Measurements from ENCODE around the gene PDXP.

The PDXP gene

DNA sequence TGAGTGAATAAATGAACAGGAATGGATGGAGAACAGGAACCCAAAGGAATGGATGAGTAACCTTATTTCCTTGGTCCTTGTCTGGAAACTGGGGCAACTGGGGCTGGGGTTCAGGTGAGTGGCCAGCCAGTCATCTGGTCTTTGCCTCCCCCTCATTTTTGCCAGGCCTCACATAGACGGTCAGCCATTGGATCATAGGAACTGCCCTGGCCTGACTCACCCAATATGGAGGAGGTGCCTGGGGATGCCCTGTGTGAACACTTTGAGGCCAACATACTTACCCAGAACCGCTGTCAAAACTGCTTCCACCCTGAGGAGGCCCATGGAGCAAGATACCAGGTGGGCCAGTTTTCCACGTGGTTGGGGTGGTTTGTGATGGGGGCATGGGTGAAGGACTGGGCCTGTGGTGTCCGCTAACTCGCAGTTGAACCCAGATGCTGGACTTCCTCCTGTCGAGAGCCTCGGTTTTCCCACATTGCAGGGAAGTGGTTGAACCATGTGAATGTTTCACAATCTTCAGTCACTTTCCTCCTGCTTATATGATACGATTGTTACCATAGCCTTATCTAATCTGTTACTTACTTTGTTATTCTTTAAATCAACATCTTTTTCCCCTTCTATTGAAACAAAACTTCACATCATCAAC, 42.7 kb downstream of the PDXP start:
- TF ChIP-seq ZNF274 (IDR thresholded peaks at IDR 0.05; ENCODE audit: low read depth, low read length) = no peak
- H3K4me3 ChIP-seq (ENCODE audit: low read length) = no peak overlapping the region

DNA sequence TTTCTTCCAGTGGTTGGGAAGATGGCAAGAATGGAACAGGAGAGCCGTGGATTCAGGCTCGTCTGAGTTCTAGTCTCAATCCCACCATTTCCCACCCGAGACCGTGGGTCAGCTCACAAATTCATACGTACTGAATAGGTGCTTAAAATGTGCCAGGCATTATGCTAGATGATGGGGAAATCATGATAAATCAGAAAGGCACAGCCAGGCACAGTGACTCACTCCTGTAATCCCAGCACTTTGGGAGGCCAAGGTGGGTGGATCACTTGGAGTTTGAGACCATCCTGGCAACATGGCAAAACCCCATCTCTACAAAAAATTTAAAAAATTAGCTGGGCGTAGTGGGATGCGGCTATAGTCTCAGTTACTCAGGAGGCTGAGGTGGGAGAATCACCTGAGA, 45.4 kb downstream of the PDXP start:
- no peak for TF ChIP-seq ZNF274 (IDR thresholded peaks at IDR 0.05; ENCODE audit: low read depth, low read length)
- H3K4me3 ChIP-seq (ENCODE audit: low read length) = no peak overlapping the region

DNA sequence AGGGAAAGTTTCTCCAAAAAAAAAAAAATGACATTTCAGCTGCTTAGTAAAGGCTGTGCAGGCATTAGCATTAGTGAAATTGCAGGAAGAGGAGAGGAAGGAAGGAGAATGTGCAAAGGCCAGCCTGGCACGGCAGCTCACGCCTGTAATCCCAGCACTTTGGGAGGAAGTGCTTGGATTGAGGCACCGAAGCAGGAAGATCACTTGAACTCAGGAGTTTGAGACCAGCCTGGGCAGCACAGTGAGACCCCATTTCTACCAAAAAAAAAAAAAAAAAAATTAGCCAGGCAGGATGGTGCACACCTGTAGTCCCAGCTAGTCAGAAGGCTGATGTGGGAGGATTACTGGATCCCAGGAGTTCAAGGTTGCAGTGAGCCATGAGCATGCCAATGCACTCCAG, 46.1 kb downstream of the PDXP start:
- H3K4me3 ChIP-seq (ENCODE audit: low read length) = no peak overlapping the region
- no peak for TF ChIP-seq ZNF274 (IDR thresholded peaks at IDR 0.05; ENCODE audit: low read depth, low read length)

DNA sequence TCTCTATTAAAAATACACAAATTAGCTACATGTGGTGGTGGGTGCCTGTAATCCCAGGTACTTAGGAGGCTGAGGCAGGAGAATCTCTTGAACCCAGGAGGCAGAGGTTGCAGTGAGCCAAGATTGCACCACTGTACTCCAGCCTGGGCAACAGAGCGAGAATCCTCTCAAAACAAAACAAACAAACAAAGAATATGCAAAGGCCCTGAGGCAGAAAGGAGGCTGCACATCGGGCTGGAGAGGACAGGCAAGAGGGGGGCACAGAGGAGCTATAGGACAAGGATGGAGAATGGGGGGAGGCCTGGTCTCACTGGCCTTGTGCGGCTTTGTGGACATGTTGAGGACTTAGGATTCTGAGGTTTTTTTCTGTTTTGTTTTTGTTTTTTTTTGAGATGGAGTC, 46.7 kb downstream of the PDXP start:
- H3K4me3 ChIP-seq (ENCODE audit: low read length) = no peak overlapping the region
- no peak for TF ChIP-seq ZNF274 (IDR thresholded peaks at IDR 0.05; ENCODE audit: low read depth, low read length)

DNA sequence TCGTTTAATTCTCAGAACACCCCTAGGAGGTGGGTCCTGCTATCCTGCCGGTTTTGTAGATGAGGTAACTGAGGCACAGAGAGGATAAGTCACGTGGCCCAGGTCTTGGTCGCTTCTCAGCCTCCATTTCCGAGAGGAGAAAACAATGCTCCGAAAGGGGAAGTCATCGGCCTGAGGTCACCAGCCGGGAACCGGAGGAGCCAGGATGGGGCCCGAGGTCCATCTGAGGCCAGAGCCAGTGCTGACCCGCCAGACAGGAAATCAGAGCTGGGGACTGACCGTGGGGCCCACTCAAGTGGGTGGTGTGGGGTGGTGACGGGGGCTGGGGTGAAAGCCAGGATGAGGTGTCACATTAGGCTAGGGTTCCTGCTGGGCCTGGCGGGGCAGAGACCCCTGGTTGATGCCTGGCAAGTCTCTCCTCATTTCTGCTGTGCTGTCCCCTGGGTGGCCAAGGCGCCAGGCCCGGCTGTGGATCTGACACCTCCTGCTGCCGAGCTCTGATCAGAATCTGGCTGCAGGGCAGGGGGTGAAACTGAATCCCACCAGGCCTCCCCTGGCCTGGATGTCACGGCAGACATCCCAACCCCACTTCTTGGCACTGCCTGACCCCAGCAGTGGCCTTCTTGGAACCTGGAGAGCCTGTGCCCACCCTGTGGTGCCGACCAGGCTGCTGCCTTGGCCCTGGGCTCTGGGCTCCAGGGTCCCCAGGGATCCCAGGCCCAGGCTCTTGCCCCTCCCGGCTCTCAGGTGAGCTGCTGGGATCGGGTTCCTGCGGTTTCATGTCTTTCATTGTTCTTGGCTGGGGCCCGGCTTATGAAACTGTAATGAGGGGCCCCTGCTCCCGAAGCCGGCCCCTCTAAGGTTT, 50.3 kb downstream of the PDXP start:
- no peak overlapping the region for H3K4me3 ChIP-seq (ENCODE audit: low read length)
- TF ChIP-seq ZNF274 (IDR thresholded peaks at IDR 0.05; ENCODE audit: low read depth, low read length) = no peak

DNA sequence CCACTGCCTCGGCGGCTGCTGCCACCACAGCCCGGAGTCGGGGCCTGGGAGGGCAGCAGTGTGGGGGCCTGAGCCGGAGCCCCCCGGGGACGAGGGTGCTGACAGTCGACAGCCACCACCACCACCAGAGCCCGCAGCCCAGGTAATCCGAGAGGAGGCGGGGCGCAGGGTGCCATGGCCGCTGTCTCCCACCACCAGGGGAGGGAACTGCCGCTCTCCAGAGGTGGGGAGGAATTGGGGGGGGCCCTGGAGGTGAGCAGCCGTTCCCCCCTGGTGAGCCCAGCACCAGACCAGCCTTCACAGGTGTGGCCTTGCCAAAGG, 50.9 kb downstream of the PDXP start:
- no peak for TF ChIP-seq ZNF274 (IDR thresholded peaks at IDR 0.05; ENCODE audit: low read depth, low read length)
- no peak overlapping the region for H3K4me3 ChIP-seq (ENCODE audit: low read length)

DNA sequence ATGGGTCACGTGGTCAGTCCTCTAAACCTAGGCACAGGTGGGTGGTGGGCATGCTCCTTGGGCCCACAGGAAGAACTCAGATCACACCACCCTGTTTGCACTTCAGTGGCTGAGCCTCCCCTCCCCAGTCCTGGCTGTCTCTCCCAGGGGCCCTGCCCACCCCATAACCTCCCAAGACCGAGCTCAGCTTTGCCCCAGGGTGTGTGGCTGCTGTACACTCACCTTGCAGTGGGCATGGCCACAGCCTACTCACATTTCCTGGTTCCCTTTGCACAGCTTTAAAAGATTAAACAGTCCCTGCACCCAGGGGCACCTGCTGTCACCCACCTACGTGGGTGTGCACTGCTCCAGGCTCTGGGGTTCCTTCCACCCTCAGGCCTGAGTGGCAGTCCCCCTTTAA, 52.2 kb downstream of the PDXP start:
- H3K4me3 ChIP-seq (ENCODE audit: low read length) = no peak overlapping the region
- TF ChIP-seq ZNF274 (IDR thresholded peaks at IDR 0.05; ENCODE audit: low read depth, low read length) = no peak

DNA sequence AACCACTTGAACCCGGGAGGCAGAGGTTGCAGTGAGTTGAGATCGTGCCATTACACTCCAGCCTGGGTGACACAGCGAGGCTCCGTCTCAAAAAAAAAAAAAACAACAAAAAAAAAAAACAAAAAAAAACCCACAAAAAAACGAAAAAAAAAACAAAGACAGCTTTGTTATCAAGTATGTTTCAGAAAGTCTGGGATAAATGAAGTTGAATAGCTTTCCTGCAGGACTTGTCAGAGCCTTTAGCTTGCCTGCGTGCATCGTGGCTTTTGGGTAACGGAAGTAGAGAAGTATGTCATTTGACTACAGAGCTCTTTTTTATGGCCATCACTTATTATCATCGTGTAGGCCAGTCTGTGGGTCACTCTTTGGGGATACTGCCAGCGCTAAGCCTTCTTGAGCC, 53.0 kb downstream of the PDXP start:
- TF ChIP-seq ZNF274 (IDR thresholded peaks at IDR 0.05; ENCODE audit: low read depth, low read length) = no peak
- H3K4me3 ChIP-seq (ENCODE audit: low read length) = no peak overlapping the region

DNA sequence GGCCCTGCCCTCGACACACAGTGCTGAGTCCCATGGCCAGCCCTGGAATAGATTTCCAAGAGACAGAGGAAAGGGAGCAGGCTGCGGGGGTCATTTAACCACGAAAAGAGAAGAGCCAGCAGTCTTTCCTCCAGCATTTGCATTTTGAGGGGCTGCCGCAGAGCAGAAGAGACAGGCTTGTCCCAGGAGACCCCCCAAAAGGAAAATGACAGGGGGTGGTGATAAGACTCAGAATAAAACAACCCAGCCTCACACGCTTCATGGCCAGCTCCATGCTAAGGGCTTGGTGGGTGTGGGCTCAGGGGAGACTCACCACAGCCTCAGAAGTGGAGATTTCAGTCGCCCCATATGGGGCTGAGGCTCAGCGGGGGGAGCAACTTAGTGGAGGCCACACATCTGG, 55.2 kb downstream of the PDXP start:
- no peak for TF ChIP-seq ZNF274 (IDR thresholded peaks at IDR 0.05; ENCODE audit: low read depth, low read length)
- no peak overlapping the region for H3K4me3 ChIP-seq (ENCODE audit: low read length)

DNA sequence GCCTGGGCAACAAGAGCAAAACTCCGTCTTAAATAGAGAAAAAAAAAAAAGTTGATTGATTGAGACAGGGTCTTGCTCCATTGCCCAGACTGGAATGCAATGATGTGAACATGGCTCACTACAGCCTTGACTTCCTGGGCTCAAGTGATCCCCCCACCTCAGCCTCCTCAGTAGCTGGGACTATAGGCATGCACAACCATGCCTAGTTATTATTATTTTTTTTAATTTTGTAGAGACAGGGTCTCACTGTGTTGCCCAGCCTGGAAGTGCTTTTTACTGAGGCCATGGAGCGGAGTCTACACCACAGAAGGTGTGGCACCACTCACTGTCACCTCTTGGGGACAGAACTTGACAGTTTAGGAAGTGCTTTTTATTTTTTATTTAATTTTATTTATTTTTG, 56.1 kb downstream of the PDXP start:
- no peak for TF ChIP-seq ZNF274 (IDR thresholded peaks at IDR 0.05; ENCODE audit: low read depth, low read length)
- H3K4me3 ChIP-seq (ENCODE audit: low read length) = no peak overlapping the region

DNA sequence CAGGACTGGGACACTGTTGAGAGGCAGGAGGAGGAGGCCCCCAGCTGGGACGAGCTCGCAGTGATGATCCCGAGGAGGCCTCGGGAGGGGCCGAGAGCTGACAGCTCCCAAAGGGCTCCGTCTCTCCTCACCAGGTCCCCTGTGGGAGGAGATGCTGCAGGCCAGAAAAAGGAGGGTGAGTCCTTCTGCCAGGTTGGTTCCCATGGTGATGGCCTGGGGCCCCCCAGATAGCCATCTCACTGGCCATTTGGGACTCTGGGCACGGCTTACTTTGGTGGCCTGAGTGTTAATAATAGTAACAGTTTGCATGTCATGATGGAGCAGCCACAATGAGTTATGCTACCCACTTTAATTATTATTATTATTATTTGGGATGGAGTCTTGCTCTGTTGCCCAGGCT, 57.2 kb downstream of the PDXP start:
- H3K4me3 ChIP-seq (ENCODE audit: low read length) = no peak overlapping the region
- TF ChIP-seq ZNF274 (IDR thresholded peaks at IDR 0.05; ENCODE audit: low read depth, low read length) = no peak
